Activated CD4-positive, alpha-beta T cell treated with anti-CD3 and anti-CD28 coated beads for 4 hours (primary cell): ENCODE measurements around the gene ZNF831.

Source experiments
- DNase-seq, 2 donors: peaks; one replicate each; pipeline ENCODE4 v3.0.0-alpha.2; 2020

The ZNF831 gene

GRCh38 chr20:59217173-59217572 is 53.6 kb downstream of the ZNF831 start:
- no peak for DNase-seq

GRCh38 chr20:59217794-59218280 is 54.2 kb downstream of the ZNF831 start:
- DNase-seq = no peak

GRCh38 chr20:59219211-59219610 is 55.6 kb downstream of the ZNF831 start:
- no peak for DNase-seq

- DNase-seq = no peak
Observed at GRCh38 chr20:59220161-59220560, 56.5 kb downstream of the ZNF831 start.

- no peak for DNase-seq
Observed at GRCh38 chr20:59221049-59221706, 57.6 kb downstream of the ZNF831 start.

- DNase-seq = no peak
Observed at GRCh38 chr20:59221707-59222252, 58.2 kb downstream of the ZNF831 start.

GRCh38 chr20:59222253-59223181 is 58.9 kb downstream of the ZNF831 start:
- DNase-seq = peak; percentile 70 to 82

GRCh38 chr20:59223182-59223601 is 59.6 kb downstream of the ZNF831 start:
- no peak for DNase-seq

- no peak for DNase-seq
Observed at GRCh38 chr20:59223750-59224149, 60.1 kb downstream of the ZNF831 start.

GRCh38 chr20:59224236-59224635 is 60.6 kb downstream of the ZNF831 start:
- no peak for DNase-seq

- DNase-seq = no peak
Observed at GRCh38 chr20:59230385-59230784, 66.8 kb downstream of the ZNF831 start.

- no peak for DNase-seq
Observed at GRCh38 chr20:59231124-59231804, 67.6 kb downstream of the ZNF831 start.

- DNase-seq = no peak
Observed at GRCh38 chr20:59232618-59233017, 69.0 kb downstream of the ZNF831 start.

- DNase-seq = no peak
Observed at GRCh38 chr20:59235226-59235625, 71.6 kb downstream of the ZNF831 start.

GRCh38 chr20:59240006-59240405 is 76.4 kb downstream of the ZNF831 start:
- DNase-seq = no peak

- no peak for DNase-seq
Observed at GRCh38 chr20:59242714-59243626, 79.3 kb downstream of the ZNF831 start.

- no peak for DNase-seq
Observed at GRCh38 chr20:59246691-59247400, 83.2 kb downstream of the ZNF831 start.

- DNase-seq = no peak
Observed at GRCh38 chr20:59247731-59248684, 84.4 kb downstream of the ZNF831 start.

GRCh38 chr20:59250293-59250692 is 86.7 kb downstream of the ZNF831 start:
- DNase-seq = no peak

GRCh38 chr20:59253325-59253724 is 89.7 kb downstream of the ZNF831 start:
- no peak for DNase-seq
